ENCODE results near the gene TMEM127.
A peak's percentile ranks its signal among the peaks of the same experiment; 100 is the strongest.
"Not testable (repeated sequence)": the region's sequence is repeated elsewhere in the genome, so short reads cannot be mapped to it uniquely, and the experiment has no call there.

The TMEM127 gene

DNA sequence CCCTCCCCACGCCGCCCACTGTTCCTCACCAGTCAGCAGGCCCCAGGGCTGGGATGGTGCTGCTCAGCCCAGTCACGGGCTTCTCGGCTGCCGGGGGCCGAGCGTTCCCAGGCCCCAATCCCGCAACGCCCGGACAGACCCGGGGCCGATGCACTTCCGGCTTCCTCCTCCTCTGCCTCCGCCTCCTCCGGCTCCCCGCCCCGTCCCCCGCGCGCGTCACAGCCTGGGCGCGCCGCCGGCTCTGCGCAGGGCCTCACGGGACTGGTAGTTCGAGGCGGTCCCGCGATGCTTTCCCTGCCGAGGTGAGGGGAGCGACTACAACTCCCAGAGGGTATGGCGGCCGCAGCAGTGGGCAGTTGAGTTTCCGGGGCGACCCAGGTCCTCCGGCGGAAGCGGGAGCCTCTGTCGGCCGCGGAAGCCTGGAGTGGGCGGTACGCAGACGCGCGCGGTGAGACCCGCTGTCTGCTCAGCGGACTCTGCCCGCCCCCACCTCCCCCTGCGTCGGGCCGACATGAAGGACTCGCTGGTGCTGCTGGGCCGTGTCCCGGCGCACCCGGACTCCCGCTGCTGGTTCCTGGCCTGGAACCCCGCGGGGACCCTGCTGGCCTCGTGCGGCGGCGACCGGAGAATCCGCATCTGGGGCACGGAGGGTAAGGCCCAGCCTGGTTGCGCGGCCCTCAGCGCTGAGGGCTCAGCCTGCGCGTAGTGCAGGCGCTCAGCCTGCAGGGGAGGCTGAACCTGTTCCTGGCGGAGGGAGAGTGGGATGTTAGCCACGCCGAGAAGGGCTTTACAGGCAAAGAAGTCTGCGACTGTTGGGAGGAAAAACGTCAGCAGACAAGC, at the start of gene TMEM127, which contains the start of gene CIAO1:
Gene TMEM127, minus strand, starts transcription at position 158 of the 840 bp plus-strand sequence. CDS start 616 bp downstream, outside the sequence.
Gene CIAO1, plus strand, starts transcription at position 386 of the 840 bp plus-strand sequence. Its CDS starts 126 bp downstream, at position 512.
- DNase-seq (ENCODE audit: low read depth in 2 of 2): peak; percentile 98 to 99

DNA sequence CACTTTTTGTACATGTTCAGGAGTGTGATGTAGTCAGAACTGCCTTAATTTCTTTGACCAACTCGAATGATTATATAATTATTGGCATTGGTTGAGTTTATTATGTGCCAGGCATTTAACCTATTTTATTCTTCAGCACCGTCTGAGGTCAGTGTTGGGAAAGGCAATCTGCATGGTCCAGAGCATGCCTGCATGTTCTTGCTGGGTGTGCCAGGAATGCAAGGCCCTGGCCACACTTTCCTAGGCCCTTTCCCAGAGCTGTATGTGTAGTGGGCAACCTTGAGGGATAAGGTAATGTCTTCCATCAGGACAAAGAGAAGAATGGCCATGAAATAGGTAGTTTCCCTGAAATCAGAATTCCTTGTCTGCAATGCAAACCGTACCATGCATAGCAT, 49.2 kb upstream of the TMEM127 start:
- no peak for DNase-seq (ENCODE audit: low read depth in 2 of 2)

GRCh38 chr2:96308248-96308647, 42.5 kb upstream of the TMEM127 start:
- no peak for DNase-seq (ENCODE audit: low read depth in 2 of 2)

- DNase-seq (ENCODE audit: low read depth in 2 of 2): no peak
Measured at GRCh38 chr2:96306370-96306769, 40.6 kb upstream of the TMEM127 start.

GRCh38 chr2:96305979-96306308, 40.1 kb upstream of the TMEM127 start:
- DNase-seq (ENCODE audit: low read depth in 2 of 2): no peak

GRCh38 chr2:96305091-96305978, 39.5 kb upstream of the TMEM127 start, which contains the start of gene SNRNP200:
TSS of gene SNRNP200 (minus strand) at chr2:96305546. CDS start at chr2:96305437, 109 bp downstream.
- peak; percentile 75 to 79 for DNase-seq (ENCODE audit: low read depth in 2 of 2)

GRCh38 chr2:96304606-96305005, 38.8 kb upstream of the TMEM127 start:
- no peak for DNase-seq (ENCODE audit: low read depth in 2 of 2)

- DNase-seq (ENCODE audit: low read depth in 2 of 2): no peak
Measured at GRCh38 chr2:96301865-96302264, 36.1 kb upstream of the TMEM127 start.

- DNase-seq (ENCODE audit: low read depth in 2 of 2): no peak
Measured at GRCh38 chr2:96296925-96297324, 31.1 kb upstream of the TMEM127 start.

GRCh38 chr2:96294271-96294670, 28.5 kb upstream of the TMEM127 start:
- DNase-seq (ENCODE audit: low read depth in 2 of 2): not testable (repeated sequence)

DNA sequence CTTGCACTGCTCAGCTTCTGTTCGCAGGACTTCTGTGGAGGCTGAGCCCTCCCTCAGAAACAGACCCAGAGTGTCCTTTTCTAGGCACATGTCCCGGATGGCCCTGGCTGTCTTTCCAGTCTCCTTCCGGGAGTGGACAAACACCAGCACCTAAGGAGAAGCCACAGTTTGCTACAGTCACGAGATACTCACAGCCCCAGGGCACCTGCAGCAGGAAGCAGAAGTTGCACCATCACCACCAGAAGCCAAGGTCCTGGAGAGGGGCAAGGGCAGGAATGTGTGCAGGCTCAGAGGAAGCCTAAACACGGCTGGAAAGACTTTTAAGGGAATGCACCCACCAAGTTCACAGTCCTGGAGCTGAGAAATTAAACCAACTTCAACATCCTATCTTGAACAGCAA, 26.0 kb upstream of the TMEM127 start:
- no peak for DNase-seq (ENCODE audit: low read depth in 2 of 2)

GRCh38 chr2:96287273-96287856, 21.6 kb upstream of the TMEM127 start:
- no peak for DNase-seq (ENCODE audit: low read depth in 2 of 2)

GRCh38 chr2:96276787-96277499, 11.1 kb upstream of the TMEM127 start:
- DNase-seq (ENCODE audit: low read depth in 2 of 2): no peak

DNA sequence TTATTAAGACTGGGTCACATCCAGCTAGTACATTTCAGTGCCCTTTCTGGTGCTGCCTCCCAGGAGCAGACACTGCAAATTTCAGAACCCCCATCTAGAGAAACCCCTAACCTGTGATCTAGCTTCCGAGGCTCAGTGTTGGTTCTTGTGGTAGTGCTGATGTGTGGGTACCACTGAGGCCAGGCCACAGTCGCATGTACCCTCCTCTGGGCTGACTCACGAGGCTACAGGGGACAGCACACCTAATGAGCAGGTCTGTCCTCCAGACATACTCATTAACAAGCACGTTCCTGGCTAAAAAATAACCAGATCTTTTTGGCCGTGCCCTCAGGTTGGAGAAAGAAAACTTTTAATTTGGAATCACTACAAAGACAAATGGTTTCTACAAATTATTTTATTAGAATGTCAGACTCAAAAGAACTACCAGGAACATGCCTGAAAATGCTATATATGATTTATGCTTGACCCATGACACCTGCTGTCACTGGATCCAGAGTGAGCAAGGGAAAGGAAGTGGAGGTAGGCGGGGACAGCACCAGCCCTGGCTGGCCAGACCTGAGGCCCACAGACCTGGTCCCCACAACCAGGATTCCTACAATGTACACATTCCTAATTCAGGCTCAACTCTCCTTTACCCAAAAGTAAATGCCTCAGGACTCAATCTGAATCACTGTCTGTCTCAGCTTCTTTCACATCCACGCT, 8.7 kb upstream of the TMEM127 start:
- DNase-seq (ENCODE audit: low read depth in 2 of 2): no peak

- no peak for DNase-seq (ENCODE audit: low read depth in 2 of 2)
Measured at GRCh38 chr2:96273763-96274162, 8.0 kb upstream of the TMEM127 start.

GRCh38 chr2:96271995-96272394, 6.2 kb upstream of the TMEM127 start:
- DNase-seq (ENCODE audit: low read depth in 2 of 2): no peak

- no peak for DNase-seq (ENCODE audit: low read depth in 2 of 2)
Measured at GRCh38 chr2:96267159-96267971, 1.6 kb upstream of the TMEM127 start.

DNA sequence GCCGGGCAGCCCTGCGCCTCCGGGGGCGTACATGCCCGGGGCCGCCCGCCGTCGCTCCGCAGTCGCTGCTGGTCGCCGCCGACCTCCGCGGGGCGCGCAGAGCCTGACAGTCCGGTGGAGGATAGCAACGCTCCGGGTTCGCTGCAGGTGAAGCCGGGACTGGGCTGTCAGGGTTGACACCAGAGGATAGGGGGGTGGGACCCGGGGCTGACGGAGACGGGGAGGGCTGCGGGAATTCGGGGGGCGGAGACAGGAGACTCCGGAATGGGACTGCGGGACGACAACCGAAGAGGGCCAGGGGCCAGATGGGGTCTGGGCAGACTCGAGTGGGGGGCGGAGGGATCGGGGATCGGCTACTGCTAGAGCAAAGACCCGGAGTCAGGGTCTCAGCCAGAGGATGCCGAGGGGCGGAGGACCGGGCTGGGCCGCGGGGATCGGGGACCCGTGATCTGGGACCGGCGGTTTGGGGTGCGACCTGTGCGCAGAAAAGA, 403 bp downstream of the TMEM127 start:
- DNase-seq (ENCODE audit: low read depth in 2 of 2): peak in 1 of 2 donors; percentile 23

- DNase-seq (ENCODE audit: low read depth in 2 of 2): no peak
Measured at GRCh38 chr2:96264656-96265348, 995 bp downstream of the TMEM127 start.

All from stimulated activated CD8-positive, alpha-beta memory T cell treated with anti-CD3 and anti-CD28 coated beads, Interleukin-15, amount 100 ng/mL, for 4 hours (primary cell).